Hepatocyte (in vitro differentiated cells): Measurements from ENCODE around the gene KCNIP3. TPM values are rescaled to one million over a fixed set of nuclear protein-coding genes. Genes with fewer than 3 reads are reported as not detected.
"Not testable (repeated sequence)": the region's sequence is repeated elsewhere in the genome, so short reads cannot be mapped to it uniquely, and the experiment has no call there.

ENCODE experiments used
- DNase-seq: peaks from one replicate; pipeline ENCODE4 v3.0.0-alpha.2; 2016; ENCODE audit warnings: low spot score
- H2AFZ ChIP-seq: fragments of 200-600 bp; sonication (generic); 2 replicates; pipeline ENCODE4 v1.6.0; 2016; ENCODE audit warnings: antibody characterized with exemption, mild to moderate bottlenecking
- H3K27ac ChIP-seq: fragments of 200-600 bp; sonication (generic); 2 replicates; pipeline ENCODE4 v1.5.1; 2016; ENCODE audit warnings: mild to moderate bottlenecking
- H3K27me3 ChIP-seq: fragments of 200-600 bp; sonication (generic); 2 replicates; pipeline ENCODE4 v1.6.1; 2016
- H3K36me3 ChIP-seq: fragments of 200-600 bp; sonication (generic); replicated peaks from 2 replicates; pipeline ENCODE4 v1.5.1; 2016; ENCODE audit warnings: low read depth; ENCODE audit not compliant: insufficient read depth
- H3K4me1 ChIP-seq: fragments of 200-600 bp; sonication (generic); 2 replicates; pipeline ENCODE4 v1.5.1; 2016; ENCODE audit warnings: mild to moderate bottlenecking, moderate library complexity; ENCODE audit not compliant: insufficient read depth
- H3K4me2 ChIP-seq: fragments of 200-600 bp; sonication (generic); 2 replicates; pipeline ENCODE4 v1.6.0; 2016
- H3K4me3 ChIP-seq: fragments of 200-600 bp; sonication (generic); 2 replicates; pipeline ENCODE4 v1.5.1; 2016; ENCODE audit warnings: mild to moderate bottlenecking
- H3K79me2 ChIP-seq: fragments of 200-600 bp; sonication (generic); 2 replicates; pipeline ENCODE4 v1.6.0; 2017; ENCODE audit warnings: mild to moderate bottlenecking
- H3K9me2 ChIP-seq: fragments of 200-600 bp; sonication (generic); replicated peaks from 2 replicates; pipeline ENCODE4 v1.6.0; 2017; ENCODE audit warnings: mild to moderate bottlenecking; ENCODE audit not compliant: insufficient read depth
- H3K9me3 ChIP-seq: fragments of 200-600 bp; sonication (generic); 2 replicates; pipeline ENCODE4 v1.5.1; 2016; ENCODE audit warnings: low read depth, mild to moderate bottlenecking
- H4K20me1 ChIP-seq: fragments of 200-600 bp; sonication (generic); 2 replicates; pipeline ENCODE4 v1.6.0; 2016; ENCODE audit warnings: mild to moderate bottlenecking; ENCODE audit not compliant: insufficient read depth, poor library complexity, severe bottlenecking
- CTCF ChIP-seq: fragments of 200-600 bp; sonication (generic); IDR thresholded peaks from 2 replicates; pipeline ENCODE4 v1.5.1; 2016; ENCODE audit warnings: antibody characterized with exemption, mild to moderate bottlenecking; ENCODE audit not compliant: poor library complexity
- EZH2 ChIP-seq: fragments of 200-600 bp; sonication (generic); IDR thresholded peaks from 2 replicates; pipeline ENCODE4 v1.6.1; 2016; ENCODE audit warnings: antibody characterized with exemption, mild to moderate bottlenecking, borderline replicate concordance
- EZH2phosphoT487 ChIP-seq: fragments of 200-600 bp; sonication (generic); IDR thresholded peaks from one replicate; pipeline ENCODE4 v1.6.1; 2018; ENCODE audit warnings: antibody characterized with exemption, mild to moderate bottlenecking, low read depth, moderate library complexity; ENCODE audit not compliant: unreplicated experiment, severe bottlenecking
- WGBS: methylation state at CpG from one replicate; pipeline ENCODE4 v1.1.6; 2016; ENCODE audit warnings: low lambda C conversion rate; ENCODE audit errors: missing lambda C conversion rate; 5-methylcytosine and 5-hydroxymethylcytosine counted together
- polyA plus RNA-seq: library from polyadenylated mRNA; unstranded; fragments of >200 nt; fragmentation: Nextera tagmentation; extraction: Ambion mirVana; gene quantifications from 2 replicates; pipeline ENCODE4 v1.2.1, GENCODE V29; 2016
- total RNA-seq: library from RNA; depleted of rRNA; stranded (reverse); fragments of >200 nt; gene quantifications from 2 replicates; pipeline ENCODE4 v1.2.3, GENCODE V29; 2014

The KCNIP3 gene
- total and polyA plus RNA-seq, 2 experiments from 2014 or later: 6.1 to 6.5 TPM

GRCh38 chr2:95376311-95377215 is 79.4 kb downstream of the KCNIP3 start:
- Histone ChIP-seq H3K36me3 (no peaks in the 10 kb centered on the region), H3K27ac (no peak overlapping the region), H3K4me2 (no peak overlapping the region), H3K9me2 (no peaks in the 10 kb centered on the region), H3K27me3 (no peaks in the 10 kb centered on the region), H3K4me1 (no peaks in the 10 kb centered on the region), H3K9me3 (no peaks in the 10 kb centered on the region), H4K20me1 (no peaks in the 10 kb centered on the region), H2AFZ (no peak overlapping the region), H3K4me3 (no peak overlapping the region), H3K79me2 (no peaks in the 10 kb centered on the region)
- 90% methylated on average over 22 of the region's 22 CpGs for WGBS
- no peak for TF ChIP-seq EZH2phosphoT487
- no peak for TF ChIP-seq EZH2
- TF ChIP-seq CTCF: no peak
- no peak for DNase-seq

- no peak overlapping the region for H3K4me2 ChIP-seq
- H3K79me2 ChIP-seq: no peaks in the 10 kb centered on the region
- no peak overlapping the region for H3K27ac ChIP-seq
- 91% methylated on average over 17 of the region's 17 CpGs for WGBS
- H3K36me3 ChIP-seq: no peaks in the 10 kb centered on the region
- no peaks in the 10 kb centered on the region for H3K9me2 ChIP-seq
- TF ChIP-seq EZH2: no peak
- no peak for TF ChIP-seq EZH2phosphoT487
- TF ChIP-seq CTCF: no peak
- H2AFZ ChIP-seq: no peak overlapping the region
- DNase-seq: no peak
- no peak overlapping the region for H3K4me3 ChIP-seq
- no peaks in the 10 kb centered on the region for H3K27me3 ChIP-seq
- H3K9me3 ChIP-seq: no peaks in the 10 kb centered on the region
- H3K4me1 ChIP-seq: no peaks in the 10 kb centered on the region
- no peaks in the 10 kb centered on the region for H4K20me1 ChIP-seq
Observed at GRCh38 chr2:95377216-95378123, 80.3 kb downstream of the KCNIP3 start.

- not testable (repeated sequence) for H3K9me3 ChIP-seq, DNase-seq, H3K9me2 ChIP-seq, H3K27me3 ChIP-seq, H3K4me2 ChIP-seq, H3K79me2 ChIP-seq, H3K4me3 ChIP-seq, H3K27ac ChIP-seq, H3K4me1 ChIP-seq, H2AFZ ChIP-seq, H4K20me1 ChIP-seq, H3K36me3 ChIP-seq
- WGBS: 95% methylated on average over 7 of the region's 7 CpGs
Observed at GRCh38 chr2:95378281-95378680, 81.1 kb downstream of the KCNIP3 start.

- Histone ChIP-seq H3K9me3 (no peaks in the 10 kb centered on the region), H3K79me2 (no peaks in the 10 kb centered on the region), H3K27me3 (no peaks in the 10 kb centered on the region), H3K9me2 (no peaks in the 10 kb centered on the region), H3K27ac (no peak overlapping the region), H3K4me1 (no peaks in the 10 kb centered on the region), H3K36me3 (no peaks in the 10 kb centered on the region), H2AFZ (no peak overlapping the region), H4K20me1 (no peaks in the 10 kb centered on the region), H3K4me3 (no peak overlapping the region), H3K4me2 (no peak overlapping the region)
- no peak for DNase-seq
- 52% methylated on average over 8 of the region's 8 CpGs for WGBS
- TF ChIP-seq EZH2phosphoT487 (no peak), CTCF (peak; percentile 7)
Observed at GRCh38 chr2:95379371-95379831, 82.3 kb downstream of the KCNIP3 start.
